ENCODE results near the gene SH2B3. TPM values are rescaled to one million over a fixed set of nuclear protein-coding genes. Genes with fewer than 3 reads are reported as not detected.

Gene SH2B3
- total and polyA plus RNA-seq, 2 of the 13 experiments (the other 11 are each of a cell fraction or from before 2014, with no cell fraction given) = 6.8 to 6.9 TPM

DNA sequence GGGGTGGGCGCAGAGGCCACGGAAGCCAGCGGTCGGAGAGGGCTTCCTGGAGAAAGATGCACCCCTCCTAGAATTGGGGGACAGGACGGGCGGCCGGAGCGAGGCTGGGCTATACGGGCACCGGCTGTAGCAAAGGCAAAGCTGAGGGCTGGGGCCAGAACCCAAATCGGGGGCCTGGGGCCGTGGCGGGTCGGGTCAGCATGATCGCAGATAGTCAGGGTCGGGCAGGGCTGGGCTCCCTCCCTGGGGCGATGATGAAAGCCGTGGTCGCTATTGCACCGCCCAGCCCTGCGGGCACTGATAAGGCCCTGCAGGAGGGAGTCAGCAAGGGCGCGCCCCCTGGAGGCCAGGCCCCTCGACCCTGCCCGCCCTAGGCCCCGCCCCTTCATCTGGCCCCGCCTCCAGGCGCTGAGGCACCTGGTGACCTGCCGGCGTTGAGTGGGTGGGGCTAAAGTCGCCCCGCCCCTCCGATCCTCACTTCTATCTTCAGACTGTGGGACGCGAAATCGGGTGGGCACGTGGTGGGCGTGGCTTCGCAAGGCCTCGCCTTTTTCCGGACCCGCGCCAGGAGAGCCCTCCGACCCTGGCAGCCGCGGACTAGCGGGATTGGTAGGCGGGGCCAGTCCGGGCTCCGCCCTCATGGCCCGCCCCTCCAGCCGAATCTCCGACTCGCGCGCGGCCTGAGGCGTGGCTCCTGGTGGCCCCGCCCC lies 419 bp upstream of the SH2B3 start (continued):
- TF ChIP-seq THAP9 (CRISPR knock-in tag; IDR thresholded peaks at IDR 0.05; ENCODE audit: borderline replicate concordance) = peak; percentile 45; the same call in 1 of the 2 replicates
- no peak for TF ChIP-seq KDM6A (CRISPR knock-in tag; IDR thresholded peaks at IDR 0.05; ENCODE audit: low read depth)
- TF ChIP-seq ARHGAP35 (CRISPR knock-in tag; IDR thresholded peaks at IDR 0.05; ENCODE audit: borderline replicate concordance) = peak; percentile 33; the same call in 1 of the 2 replicates
- no peak for TF ChIP-seq ZHX2 (IDR thresholded peaks at IDR 0.05; ENCODE audit: low read depth)
- no peak for TF ChIP-seq ZHX2 (CRISPR knock-in tag; IDR thresholded peaks at IDR 0.05; ENCODE audit: borderline replicate concordance)
- TF ChIP-seq ZNF264 (CRISPR knock-in tag; IDR thresholded peaks at IDR 0.05) = peak; percentile 81
- peak; percentile 72; the same call in 1 of the 2 replicates for TF ChIP-seq ZFX (CRISPR knock-in tag; IDR thresholded peaks at IDR 0.05; ENCODE audit: low read depth)
- peak; percentile 16 for TF ChIP-seq TBL1XR1 (IDR thresholded peaks at IDR 0.05; ENCODE audit: borderline replicate concordance, low read length, partially characterized antibody)
- TF ChIP-seq SPEN (CRISPR knock-in tag; IDR thresholded peaks at IDR 0.05; ENCODE audit: low read depth) = peak; percentile 16; the same call in 1 of the 2 replicates
- peak; percentile 72 for TF ChIP-seq HDAC1 (CRISPR knock-in tag; IDR thresholded peaks at IDR 0.05)
- no peak; the same call in 1 of the 2 replicates for TF ChIP-seq ZNF782 (CRISPR knock-in tag; IDR thresholded peaks at IDR 0.05; ENCODE audit: borderline replicate concordance)
- TF ChIP-seq REPIN1 (CRISPR knock-in tag; IDR thresholded peaks at IDR 0.05; ENCODE audit: borderline replicate concordance, low read depth) = no peak
- peak; percentile 67; the same call in 1 of the 2 replicates for TF ChIP-seq CBFB (CRISPR knock-in tag; IDR thresholded peaks at IDR 0.05)
- TF ChIP-seq FOXM1 (CRISPR knock-in tag; IDR thresholded peaks at IDR 0.05) = no peak
- TF ChIP-seq, protein P1, sequence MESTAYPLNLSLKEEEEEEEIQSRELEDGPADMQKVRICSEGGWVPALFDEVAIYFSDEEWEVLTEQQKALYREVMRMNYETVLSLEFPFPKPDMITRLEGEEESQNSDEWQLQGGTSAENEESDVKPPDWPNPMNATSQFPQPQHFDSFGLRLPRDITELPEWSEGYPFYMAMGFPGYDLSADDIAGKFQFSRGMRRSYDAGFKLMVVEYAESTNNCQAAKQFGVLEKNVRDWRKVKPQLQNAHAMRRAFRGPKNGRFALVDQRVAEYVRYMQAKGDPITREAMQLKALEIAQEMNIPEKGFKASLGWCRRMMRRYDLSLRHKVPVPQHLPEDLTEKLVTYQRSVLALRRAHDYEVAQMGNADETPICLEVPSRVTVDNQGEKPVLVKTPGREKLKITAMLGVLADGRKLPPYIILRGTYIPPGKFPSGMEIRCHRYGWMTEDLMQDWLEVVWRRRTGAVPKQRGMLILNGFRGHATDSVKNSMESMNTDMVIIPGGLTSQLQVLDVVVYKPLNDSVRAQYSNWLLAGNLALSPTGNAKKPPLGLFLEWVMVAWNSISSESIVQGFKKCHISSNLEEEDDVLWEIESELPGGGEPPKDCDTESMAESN (CRISPR knock-in tag; conservative IDR thresholded peaks at IDR 0.05) = peak; percentile 57
- TF ChIP-seq THAP11 (CRISPR knock-in tag; IDR thresholded peaks at IDR 0.05) = peak; percentile 80
- no peak for TF ChIP-seq RORA (CRISPR knock-in tag; IDR thresholded peaks at IDR 0.05)
- peak; percentile 78 for TF ChIP-seq SALL1 (CRISPR knock-in tag; IDR thresholded peaks at IDR 0.05)
- TF ChIP-seq HCFC1 (IDR thresholded peaks at IDR 0.05; ENCODE audit: low read depth, low read length) = no peak
- TF ChIP-seq SMARCE1 (IDR thresholded peaks at IDR 0.05; ENCODE audit: borderline replicate concordance) = no peak

Measured in HepG2 (cell line).